PC-3 (cell line): ENCODE data around the gene PI4KB. TPM values are rescaled to one million over a fixed set of nuclear protein-coding genes. Genes with fewer than 3 reads are reported as not detected.

Experiments used
- ATAC-seq: fragments of 200-7000 bp; cut with Tn5 transposase; 2 replicates; pipeline ENCODE4 v1.9.1; 2020; ENCODE audit warnings: mild to moderate bottlenecking, moderate library complexity
- BruUV-seq: library from RNA; stranded (reverse); fragments of 400-500 nt; replicated peaks from 2 replicates; lab custom pipeline; 2021; lab: Mats Ljungman, UMichigan
- CTCF ChIA-PET: fragments of 300-600 bp; sonication (Branson Sonifier 250); formaldehyde crosslinking; loops from one replicate; lab custom pipeline; 2022; ENCODE audit warnings: antibody characterized with exemption; lab: Charles Lee
- POLR2A ChIA-PET: fragments of 300-600 bp; sonication (Branson Sonifier 250); formaldehyde crosslinking; loops from one replicate; lab custom pipeline; 2022; ENCODE audit warnings: antibody characterized with exemption; ENCODE audit not compliant: unreplicated experiment; lab: Charles Lee
- DNase-seq: peaks from one replicate; pipeline ENCODE4 v3.0.0-alpha.2; 2015
- H2AFZ ChIP-seq: fragments of 300-600 bp; sonication (generic); 2 replicates; pipeline ENCODE4 v1.6.0; 2016; ENCODE audit warnings: antibody characterized with exemption, low read length
- H3F3A ChIP-seq: fragments of 300-600 bp; sonication (generic); one replicate; pipeline ENCODE4 v1.6.0; 2017; ENCODE audit warnings: antibody characterized with exemption, low read length, control low read depth, mild to moderate bottlenecking; ENCODE audit not compliant: unreplicated experiment
- H3K27ac ChIP-seq: fragments of 300-600 bp; sonication (generic); 2 replicates; pipeline ENCODE4 v1.5.1; 2016; ENCODE audit warnings: mild to moderate bottlenecking, low read length
- H3K27me3 ChIP-seq: fragments of 300-600 bp; sonication (generic); 2 replicates; pipeline ENCODE4 v1.6.1; 2016; ENCODE audit warnings: low read length, mixed read lengths
- H3K36me3 ChIP-seq: fragments of 300-600 bp; sonication (generic); 2 replicates; pipeline ENCODE4 v1.6.1; 2016; ENCODE audit warnings: low read depth, mixed run types, low read length, mixed read lengths
- H3K4me1 ChIP-seq: fragments of 300-600 bp; sonication (generic); 2 replicates; pipeline ENCODE4 v1.5.1; 2016; ENCODE audit warnings: low read length; ENCODE audit not compliant: insufficient read depth
- H3K4me2 ChIP-seq: fragments of 300-600 bp; sonication (generic); 2 replicates; pipeline ENCODE4 v1.6.0; 2016; ENCODE audit warnings: low read length
- H3K4me3 ChIP-seq: fragments of 300-600 bp; sonication (generic); 2 replicates; pipeline ENCODE4 v1.5.1; 2016; ENCODE audit warnings: mild to moderate bottlenecking, low read length, mixed read lengths
- H3K79me2 ChIP-seq: fragments of 300-600 bp; sonication (generic); 2 replicates; pipeline ENCODE4 v1.6.1; 2017; ENCODE audit warnings: low read length, mixed read lengths
- H3K9ac ChIP-seq: fragments of 300-600 bp; sonication (generic); 2 replicates; pipeline ENCODE4 v1.6.0; 2016; ENCODE audit warnings: mild to moderate bottlenecking, low read length
- H3K9me2 ChIP-seq: fragments of 300-600 bp; sonication (generic); replicated peaks from 2 replicates; pipeline ENCODE4 v1.6.1; 2016; ENCODE audit warnings: mixed run types, low read length, mixed read lengths
- H3K9me3 ChIP-seq: fragments of 300-600 bp; sonication (generic); 2 replicates; pipeline ENCODE4 v1.6.1; 2016; ENCODE audit warnings: low read length, mixed read lengths
- H4K20me1 ChIP-seq: fragments of 300-600 bp; sonication (generic); 2 replicates; pipeline ENCODE4 v1.6.1; 2016; ENCODE audit warnings: low read length, mixed read lengths
- EZH2 ChIP-seq: fragments of 300-600 bp; sonication (generic); IDR thresholded peaks from one replicate; pipeline ENCODE4 v1.6.1; 2017; ENCODE audit warnings: antibody characterized with exemption, mild to moderate bottlenecking, low read length; ENCODE audit not compliant: unreplicated experiment
- EZH2phosphoT487 ChIP-seq: fragments of 300-600 bp; sonication (generic); IDR thresholded peaks from 2 replicates; pipeline ENCODE4 v1.6.1; 2018; ENCODE audit warnings: mild to moderate bottlenecking, antibody characterized with exemption, low read length, borderline replicate concordance
- intact Hi-C: fragments of 100-400 bp; cut with micrococcal nuclease; formaldehyde crosslinking; loops from 2 replicates; pipeline ENCODE4 v1.9.0; 2023
- total RNA-seq: library from RNA; depleted of rRNA; stranded (reverse); fragments of >200 nt; gene quantifications from 2 replicates; pipeline ENCODE4 v1.2.3, GENCODE V29; 2014
- TF ChIP-seq, protein P1 (sequence below): fragments of 300-600 bp; sonication (generic); conservative IDR thresholded peaks from 2 replicates; pipeline ENCODE4 v1.5.1; 2017; ENCODE audit warnings: antibody characterized with exemption, low read depth, mild to moderate bottlenecking, low read length

The PI4KB gene
- total RNA-seq, 1 experiment from 2014 or later: 99.5 TPM

DNA sequence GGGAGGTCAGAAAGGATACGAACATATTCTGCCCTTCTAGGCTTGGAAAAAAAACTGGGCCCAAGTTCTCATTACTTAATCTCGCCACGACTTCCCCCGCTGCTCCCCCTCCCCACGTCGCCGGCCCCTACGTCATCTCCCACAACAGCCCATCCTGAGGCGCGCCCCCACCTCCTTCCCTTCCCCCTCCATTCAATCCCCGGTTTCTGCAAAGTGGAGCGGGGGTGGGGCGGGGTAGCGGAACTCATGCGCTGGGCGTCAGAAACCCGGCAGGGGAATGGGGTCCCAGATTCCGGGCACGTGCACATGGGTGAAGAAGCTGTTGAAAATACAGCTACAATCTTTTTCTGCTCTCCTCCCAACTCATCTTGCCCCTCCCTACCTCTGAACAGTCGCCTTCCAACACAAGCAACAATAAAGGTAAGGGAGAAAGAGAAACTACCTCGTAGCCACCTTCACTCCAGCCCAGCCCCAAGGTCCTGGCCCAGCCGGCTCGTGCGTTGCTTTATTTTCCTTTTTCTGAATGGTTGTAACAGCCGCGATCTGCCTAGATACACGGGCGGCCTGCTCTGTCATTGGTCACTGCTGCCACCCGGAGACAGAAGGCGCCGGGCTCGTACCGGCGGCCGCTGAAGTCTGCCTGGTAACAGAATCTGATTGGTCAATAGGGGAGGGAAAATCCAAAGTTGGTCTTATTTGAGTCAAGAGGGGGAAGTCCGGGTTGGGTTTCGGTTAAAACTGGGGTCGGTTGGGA is 19.7 kb upstream of the PI4KB start, which contains the start of gene RFX5:
TSS of gene RFX5 (minus strand) at position 484 of the 754 bp plus-strand sequence. CDS start 932 bp downstream, outside the sequence.
- BruUV-seq: TSS peak; percentile 50
- POLR2A ChIA-PET: interaction anchor here (0.5 to 0.7 kb wide), 3 partner anchors 11 to 23 kb away, joined by 3 to 4 read pairs (median 3); no protein-coding TSS in a partner anchor

DNA sequence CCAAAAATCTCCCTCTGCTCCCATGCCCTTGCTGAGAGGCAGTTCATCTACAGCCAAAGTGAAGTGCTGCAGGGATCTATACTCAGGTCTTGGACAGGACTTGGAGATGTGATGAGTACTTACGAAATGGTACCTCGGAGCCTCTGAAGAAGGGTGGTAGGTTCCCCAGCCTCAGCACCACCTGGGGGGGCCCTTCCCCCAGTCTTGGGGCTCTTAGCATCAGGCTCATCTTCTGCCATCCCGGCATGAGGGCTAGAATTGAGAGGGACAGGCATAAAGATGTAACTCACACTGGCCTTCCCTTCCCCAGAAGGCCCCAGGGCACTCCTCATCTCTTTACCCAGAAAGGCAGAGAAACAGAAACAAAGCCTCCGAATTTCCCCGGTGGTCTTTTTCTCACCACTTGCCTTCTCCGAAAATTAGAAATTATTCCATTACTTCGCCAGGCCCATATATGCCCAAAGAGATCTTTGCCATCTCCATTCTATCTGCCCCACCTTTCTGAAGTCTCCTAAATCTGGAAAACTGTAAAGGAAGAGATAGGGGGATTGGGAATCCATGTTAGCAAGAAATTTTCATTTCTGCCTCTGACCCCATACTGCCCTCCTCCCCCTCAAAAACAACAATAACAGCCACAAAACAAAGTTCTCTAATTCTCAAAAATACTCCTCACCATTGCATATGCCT is 19.0 kb upstream of the PI4KB start:
- no peaks in the 10 kb centered on the region for H3K27me3 ChIP-seq
- peaks cover 11% of the 10 kb centered on the region for H3K79me2 ChIP-seq
- TF ChIP-seq, protein P1, sequence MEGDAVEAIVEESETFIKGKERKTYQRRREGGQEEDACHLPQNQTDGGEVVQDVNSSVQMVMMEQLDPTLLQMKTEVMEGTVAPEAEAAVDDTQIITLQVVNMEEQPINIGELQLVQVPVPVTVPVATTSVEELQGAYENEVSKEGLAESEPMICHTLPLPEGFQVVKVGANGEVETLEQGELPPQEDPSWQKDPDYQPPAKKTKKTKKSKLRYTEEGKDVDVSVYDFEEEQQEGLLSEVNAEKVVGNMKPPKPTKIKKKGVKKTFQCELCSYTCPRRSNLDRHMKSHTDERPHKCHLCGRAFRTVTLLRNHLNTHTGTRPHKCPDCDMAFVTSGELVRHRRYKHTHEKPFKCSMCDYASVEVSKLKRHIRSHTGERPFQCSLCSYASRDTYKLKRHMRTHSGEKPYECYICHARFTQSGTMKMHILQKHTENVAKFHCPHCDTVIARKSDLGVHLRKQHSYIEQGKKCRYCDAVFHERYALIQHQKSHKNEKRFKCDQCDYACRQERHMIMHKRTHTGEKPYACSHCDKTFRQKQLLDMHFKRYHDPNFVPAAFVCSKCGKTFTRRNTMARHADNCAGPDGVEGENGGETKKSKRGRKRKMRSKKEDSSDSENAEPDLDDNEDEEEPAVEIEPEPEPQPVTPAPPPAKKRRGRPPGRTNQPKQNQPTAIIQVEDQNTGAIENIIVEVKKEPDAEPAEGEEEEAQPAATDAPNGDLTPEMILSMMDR: no peak
- no peak for TF ChIP-seq EZH2
- no peak for TF ChIP-seq EZH2phosphoT487
- no peaks in the 10 kb centered on the region for H3F3A ChIP-seq
- H3K4me2 ChIP-seq: peak overlapping the region; percentile 88
- H3K4me3 ChIP-seq: peak overlapping the region; percentile 76
- peak overlapping the region; percentile 86 for H3K9ac ChIP-seq
- CTCF ChIA-PET: no interaction called here
- no peaks in the 10 kb centered on the region for H4K20me1 ChIP-seq
- intact Hi-C loops: loop anchor here (10.0 kb wide), 1 partner anchor 489 kb away; the partner anchor contains the start of genes C2CD4D and RORC
- ATAC-seq (no peak), DNase-seq (no peak)
- H3K36me3 ChIP-seq: no peaks in the 10 kb centered on the region; the same call in 1 of the 2 replicates
- no peaks in the 10 kb centered on the region for H3K9me2 ChIP-seq
- peaks cover 14% of the 10 kb centered on the region for H3K4me1 ChIP-seq
- H3K27ac ChIP-seq: peak overlapping the region; percentile 85
- H3K9me3 ChIP-seq: no peaks in the 10 kb centered on the region
- H2AFZ ChIP-seq: peak overlapping the region; percentile 89
- TSS peak; percentile 67 for BruUV-seq
- POLR2A ChIA-PET: no interaction called here

More for the DNA sequence above, 19.7 kb upstream of the PI4KB start, which contains the start of gene RFX5:
- Histone ChIP-seq H3K27me3 (no peaks in the 10 kb centered on the region), H4K20me1 (no peaks in the 10 kb centered on the region), H3K9me2 (no peaks in the 10 kb centered on the region), H3K4me2 (peak within 1 kb of the TSS; percentile 88), H3K27ac (peak within 1 kb of the TSS; percentile 85), H3K79me2 (peaks cover 11% of the 10 kb centered on the region), H3K4me3 (peak within 1 kb of the TSS; percentile 76), H3K36me3 (no peaks in the 10 kb centered on the region; the same call in none of the 2 replicates), H3F3A (no peaks in the 10 kb centered on the region), H3K4me1 (peaks cover 14% of the 10 kb centered on the region), H3K9ac (peak within 1 kb of the TSS; percentile 86), H2AFZ (peak within 1 kb of the TSS; percentile 89), H3K9me3 (no peaks in the 10 kb centered on the region)
- no peak for TF ChIP-seq EZH2
- CTCF ChIA-PET: interaction anchor here (0.6 kb wide), 1 partner anchor 69 kb away, joined by 4 read pairs; no protein-coding TSS in a partner anchor
- peak; percentile 98 for ATAC-seq
- intact Hi-C loops: loop anchor here (1.0 to 10.0 kb wide), 3 partner anchors 27 to 488 kb away; partner anchors contain the start of genes C2CD4D, PSMB4 and RORC
- peak; percentile 100 for DNase-seq

DNA sequence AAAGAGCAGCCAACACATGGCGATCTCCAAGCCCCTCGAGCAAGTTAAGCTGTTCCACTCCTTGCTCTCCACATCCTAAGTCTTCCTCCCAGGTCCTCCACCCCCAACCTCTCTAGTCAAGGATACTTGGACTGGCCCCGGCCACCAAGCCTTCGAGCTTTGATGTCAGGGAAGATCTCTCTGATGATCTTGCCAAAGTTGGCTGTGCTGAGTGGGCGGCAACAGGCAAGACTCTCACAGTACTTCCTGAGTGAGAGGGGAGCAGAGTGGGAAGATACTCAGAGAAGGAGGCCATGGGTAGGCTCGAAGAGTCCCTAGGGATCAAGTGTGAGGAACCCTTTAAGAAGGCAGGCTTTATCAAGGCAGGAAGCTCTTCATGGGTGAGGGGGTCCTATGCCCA is 17.1 kb upstream of the PI4KB start:
- no peaks in the 10 kb centered on the region for H3K27me3 ChIP-seq
- intact Hi-C loops: loop anchor here (5.0 to 10.0 kb wide), 2 partner anchors 62 to 491 kb away; partner anchors contain the start of genes C2CD4D, RORC and ZNF687
- no TSS peak for BruUV-seq
- POLR2A ChIA-PET: interaction anchor here (0.6 kb wide), 1 partner anchor 42 kb away, joined by 3 read pairs; no protein-coding TSS in a partner anchor
- TF ChIP-seq EZH2: no peak
- no peak for TF ChIP-seq EZH2phosphoT487
- TF ChIP-seq, protein P1: no peak
- no peak overlapping the region for H3K27ac ChIP-seq
- H3K36me3 ChIP-seq: no peaks in the 10 kb centered on the region; the same call in 1 of the 2 replicates
- no peaks in the 10 kb centered on the region for H3K9me3 ChIP-seq
- H3K9me2 ChIP-seq: no peaks in the 10 kb centered on the region
- no peak overlapping the region for H3K9ac ChIP-seq
- no peak overlapping the region for H3K4me3 ChIP-seq
- no peaks in the 10 kb centered on the region for H3F3A ChIP-seq
- peaks cover 11% of the 10 kb centered on the region for H3K79me2 ChIP-seq
- DNase-seq (no peak), ATAC-seq (no peak)
- no peak overlapping the region for H3K4me2 ChIP-seq
- H2AFZ ChIP-seq: no peak overlapping the region
- H4K20me1 ChIP-seq: no peaks in the 10 kb centered on the region
- H3K4me1 ChIP-seq: peaks cover 17% of the 10 kb centered on the region
- CTCF ChIA-PET: no interaction called here
